Activated T-helper 9 cell treated with anti-CD3 and anti-CD28 coated beads, Interleukin-2, amount 50 U/mL, for 16 hours (primary cell): ENCODE results near the gene AGBL3.
A peak's percentile ranks its signal among the peaks of the same experiment; 100 is the strongest.

Experiments used
- DNase-seq: peaks from one replicate; pipeline ENCODE4 v3.0.0-alpha.2; 2020; ENCODE audit warnings: low read depth

Gene AGBL3

DNA sequence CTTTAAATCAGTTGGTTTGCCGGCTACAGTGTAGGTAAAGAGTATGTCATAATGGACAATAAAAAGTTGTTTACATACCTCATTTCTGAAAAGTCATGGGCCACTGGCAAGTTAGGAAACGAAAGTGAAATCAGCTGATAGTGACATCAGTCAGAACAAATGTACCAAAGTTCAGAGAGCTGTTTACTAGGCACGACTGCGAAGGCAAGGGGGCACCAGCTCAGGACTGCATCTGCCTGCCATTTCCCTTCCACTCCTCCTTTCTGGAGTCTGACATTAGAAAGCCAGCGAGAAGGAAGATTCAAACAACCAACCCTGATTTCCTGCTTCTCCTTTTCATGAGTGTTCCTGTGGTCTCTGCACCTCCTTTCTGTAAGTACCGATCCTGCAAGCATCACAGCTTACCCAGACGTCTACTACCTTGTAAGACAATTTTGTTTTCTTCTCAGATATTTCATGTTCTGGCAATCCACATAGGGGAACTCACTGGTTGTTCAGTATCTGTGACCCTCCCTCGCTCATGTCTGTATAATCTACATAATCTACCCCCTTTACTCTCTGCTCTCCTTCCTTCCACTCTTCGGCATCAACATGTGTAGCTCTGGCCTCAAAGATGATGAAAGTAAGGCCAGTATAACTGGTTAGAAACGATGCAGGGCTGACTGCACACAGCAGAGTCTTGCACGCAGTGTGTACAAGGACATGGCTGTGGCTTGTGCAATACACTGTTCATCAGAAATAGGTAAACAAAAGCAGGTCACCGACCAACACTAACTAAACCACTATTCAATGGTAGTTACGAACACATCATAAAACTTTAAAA lies 161.8 kb downstream of the AGBL3 start, which contains the start of gene TMEM140:
TMEM140 (plus strand) TSS at position 174 of the 823 bp plus-strand sequence. CDS start 16,370 bp downstream, outside the sequence.
- peak; percentile 37 for DNase-seq

DNA sequence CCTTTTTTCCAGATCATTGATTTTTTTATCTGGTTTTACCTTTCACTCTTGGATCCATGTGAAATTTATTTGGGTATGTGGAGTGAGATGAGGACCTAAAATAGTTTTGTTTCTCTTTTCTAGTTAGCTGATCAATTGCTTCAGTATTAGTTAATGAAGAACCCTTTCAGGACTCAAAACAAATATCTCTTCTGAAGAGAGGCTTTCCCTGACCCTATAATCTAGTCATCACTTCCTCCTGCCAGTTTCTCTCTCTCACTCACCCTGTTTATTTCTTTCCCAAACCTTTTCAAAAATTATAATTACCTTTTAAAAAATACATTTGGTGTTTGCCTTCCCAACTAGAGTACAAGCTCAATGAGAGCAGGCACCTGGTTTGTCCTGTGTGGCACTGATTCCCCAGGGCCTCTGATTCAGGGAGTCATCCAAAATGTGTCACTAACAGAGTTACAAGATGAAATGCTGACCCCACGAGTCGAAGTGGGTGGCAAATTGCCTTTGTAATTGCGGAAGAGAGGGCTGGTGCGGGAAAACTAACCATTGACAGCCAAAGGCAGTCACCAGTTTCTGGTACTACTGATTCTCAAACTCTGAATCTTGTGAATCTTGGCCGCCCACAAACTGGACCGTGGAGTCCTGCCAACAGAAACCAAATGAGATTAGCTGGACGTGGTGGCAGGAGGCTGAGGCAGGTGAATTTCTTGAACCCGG lies 163.9 kb downstream of the AGBL3 start:
- DNase-seq: no peak

DNA sequence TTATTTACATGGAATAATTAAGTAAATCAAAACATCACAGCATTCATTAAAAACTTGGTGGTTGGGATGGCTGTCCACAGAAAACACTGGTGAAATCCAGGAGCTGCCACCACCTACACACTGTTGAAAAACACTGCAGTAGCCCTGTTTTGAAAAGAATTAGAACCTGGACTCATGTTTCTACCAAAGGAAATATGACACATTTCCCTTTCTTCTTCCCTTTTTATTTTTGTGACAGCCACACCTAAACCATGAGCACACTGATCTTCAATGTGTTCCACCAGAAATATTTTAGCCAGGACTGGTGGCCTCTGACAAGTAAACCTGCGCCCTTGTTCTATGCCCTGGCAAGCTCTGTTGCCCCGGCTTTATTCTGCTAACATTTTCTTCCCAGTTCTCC lies 164.8 kb downstream of the AGBL3 start:
- DNase-seq: no peak

DNA sequence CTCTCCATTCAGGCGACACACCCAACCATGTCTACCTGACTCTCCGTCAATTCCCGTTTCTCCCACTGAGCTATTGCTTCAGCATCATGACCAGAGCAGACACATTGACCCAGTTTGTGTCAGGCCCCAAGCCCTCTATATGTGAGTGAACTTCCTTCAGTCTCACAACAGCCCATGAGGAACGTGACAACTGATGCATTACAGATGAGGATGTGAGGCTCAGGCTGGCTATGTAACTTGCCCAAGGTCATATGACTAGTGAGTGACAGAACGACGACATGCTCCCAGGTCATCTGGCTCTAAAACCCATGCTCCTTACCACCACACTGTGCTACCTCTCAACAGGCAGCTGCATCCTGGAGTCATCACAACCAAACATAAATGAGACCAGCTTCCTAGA lies 165.2 kb downstream of the AGBL3 start:
- DNase-seq: no peak

DNA sequence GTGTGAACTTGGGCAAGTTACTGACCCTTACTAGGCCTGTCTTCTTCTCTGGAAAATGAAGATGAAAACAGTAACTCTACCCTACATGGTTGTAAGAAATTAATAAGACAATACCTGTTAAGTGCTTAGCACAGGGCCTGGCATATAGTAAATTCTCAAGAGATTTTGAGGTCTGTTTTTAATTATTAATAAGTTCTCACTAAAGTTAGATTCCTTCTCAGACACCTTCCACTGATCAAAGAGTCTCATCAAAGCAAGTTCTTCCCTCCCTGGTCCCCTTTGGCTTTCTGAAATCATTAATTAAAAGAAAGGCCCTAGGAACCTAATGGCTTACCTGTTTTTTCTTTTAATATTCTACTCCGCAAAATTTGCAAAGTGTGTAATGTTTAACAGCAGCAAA lies 166.1 kb downstream of the AGBL3 start:
- no peak for DNase-seq

DNA sequence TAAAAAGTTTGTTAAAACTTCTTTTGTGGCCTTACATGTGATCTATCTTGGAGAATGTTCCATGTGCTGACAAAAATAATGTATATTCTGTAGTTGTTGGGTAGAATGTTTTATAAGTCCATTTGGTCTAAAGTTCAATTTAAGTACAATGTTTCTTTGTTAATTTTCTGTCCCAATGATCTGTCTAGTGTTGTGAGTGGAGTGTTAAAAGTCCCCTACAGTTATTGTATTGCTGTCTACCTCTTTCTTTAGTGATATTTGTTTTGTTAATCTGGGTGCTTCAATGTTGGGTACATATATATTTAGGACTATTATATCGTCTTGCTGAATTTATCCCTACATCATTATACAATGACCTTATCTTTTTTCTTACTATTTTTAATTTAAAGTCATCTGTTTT lies 168.4 kb downstream of the AGBL3 start:
- DNase-seq: no peak

DNA sequence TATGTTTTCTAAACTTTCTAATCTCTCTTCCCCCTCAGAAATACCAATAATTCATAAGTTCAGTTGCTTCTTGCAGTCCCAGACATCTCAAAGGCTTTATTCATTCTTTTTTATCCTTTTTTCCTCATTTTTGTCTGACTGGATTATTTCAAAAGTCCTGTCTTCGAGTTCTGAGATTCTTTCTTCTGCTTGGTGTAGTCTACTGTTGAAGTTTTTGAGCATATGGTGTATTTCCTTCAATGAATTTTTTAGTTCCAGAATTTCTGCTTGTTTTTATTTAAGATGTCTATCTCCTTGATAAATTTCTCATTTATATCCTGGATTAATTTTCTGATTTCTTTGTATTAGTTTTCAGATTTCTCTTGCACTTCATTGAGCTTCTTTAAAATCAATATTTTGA lies 170.0 kb downstream of the AGBL3 start:
- no peak for DNase-seq

DNA sequence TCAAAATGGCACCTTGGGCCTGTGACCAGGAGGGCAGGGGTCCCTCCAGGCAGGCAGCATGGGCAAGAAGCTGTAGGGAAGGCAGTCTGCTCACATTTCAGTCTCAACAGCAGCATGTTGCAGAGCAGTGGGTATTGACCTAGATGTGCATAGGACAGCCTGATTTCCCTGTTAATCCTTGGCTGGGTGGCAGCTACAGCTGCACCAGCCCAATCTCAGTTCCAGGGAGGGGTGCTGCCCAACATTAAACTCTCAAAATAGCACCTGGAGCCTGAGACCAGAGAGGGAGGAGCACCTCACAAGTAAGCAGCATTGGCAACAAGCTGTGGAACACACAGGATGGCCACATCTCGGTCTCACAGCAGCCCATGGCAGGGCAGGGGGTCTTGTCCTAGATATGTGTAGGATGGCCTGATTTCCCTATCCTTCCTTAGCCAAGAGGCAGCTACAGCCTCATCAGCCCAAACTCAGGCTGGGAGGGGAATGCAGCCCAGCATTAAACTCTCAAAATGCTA lies 171.9 kb downstream of the AGBL3 start:
- no peak for DNase-seq

DNA sequence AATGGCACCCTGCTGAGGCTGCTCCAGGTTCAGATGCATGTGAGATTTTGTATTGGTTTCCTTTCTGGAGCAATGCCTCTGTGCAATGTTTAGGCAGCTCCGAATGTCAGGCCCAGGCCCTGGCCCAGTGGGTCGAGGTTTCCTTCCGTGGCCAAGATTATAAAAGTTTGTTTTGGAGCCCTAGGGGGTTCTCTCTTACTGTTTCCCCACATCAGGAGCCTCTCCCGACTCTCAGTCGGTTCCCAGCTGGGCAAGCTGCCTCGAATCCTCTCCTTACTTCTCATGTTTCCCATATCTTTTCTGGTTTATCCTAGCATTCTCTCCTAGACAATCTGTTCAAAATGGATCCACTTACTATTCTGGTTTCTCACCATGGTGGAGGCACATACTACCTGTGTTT lies 172.6 kb downstream of the AGBL3 start:
- no peak for DNase-seq

DNA sequence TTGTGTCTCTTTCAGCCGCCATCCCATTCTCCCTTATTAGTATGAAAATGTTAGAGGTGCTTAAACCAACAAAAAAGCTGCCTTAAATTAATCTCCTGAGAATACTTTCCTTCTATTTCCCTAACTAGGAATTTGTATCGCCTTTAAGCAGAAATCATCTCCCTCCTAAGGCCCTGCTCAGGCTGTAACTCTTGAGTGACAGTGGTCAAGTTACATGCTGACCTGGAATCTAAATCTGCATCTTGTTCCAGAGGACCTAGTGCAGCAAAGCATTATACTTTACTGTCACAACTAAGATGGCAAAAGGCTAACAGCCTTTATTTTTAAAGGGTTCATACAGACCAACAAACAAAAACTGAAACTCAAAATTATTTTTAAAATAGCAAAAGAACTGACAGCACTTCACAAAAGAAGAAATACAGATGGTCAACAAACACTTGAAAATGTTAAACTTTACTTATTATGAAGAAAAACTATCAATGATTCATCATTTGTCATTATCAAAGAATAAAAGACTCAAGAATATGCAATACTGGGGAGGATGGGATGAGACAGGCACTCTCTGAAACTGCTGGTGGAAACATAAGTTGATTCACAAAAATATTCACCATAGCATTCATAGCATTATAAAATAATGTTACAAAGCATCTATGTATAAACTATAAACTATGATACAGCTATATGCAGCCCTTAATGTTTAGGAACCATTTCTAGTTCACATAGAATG lies 173.2 kb downstream of the AGBL3 start:
- DNase-seq: no peak

DNA sequence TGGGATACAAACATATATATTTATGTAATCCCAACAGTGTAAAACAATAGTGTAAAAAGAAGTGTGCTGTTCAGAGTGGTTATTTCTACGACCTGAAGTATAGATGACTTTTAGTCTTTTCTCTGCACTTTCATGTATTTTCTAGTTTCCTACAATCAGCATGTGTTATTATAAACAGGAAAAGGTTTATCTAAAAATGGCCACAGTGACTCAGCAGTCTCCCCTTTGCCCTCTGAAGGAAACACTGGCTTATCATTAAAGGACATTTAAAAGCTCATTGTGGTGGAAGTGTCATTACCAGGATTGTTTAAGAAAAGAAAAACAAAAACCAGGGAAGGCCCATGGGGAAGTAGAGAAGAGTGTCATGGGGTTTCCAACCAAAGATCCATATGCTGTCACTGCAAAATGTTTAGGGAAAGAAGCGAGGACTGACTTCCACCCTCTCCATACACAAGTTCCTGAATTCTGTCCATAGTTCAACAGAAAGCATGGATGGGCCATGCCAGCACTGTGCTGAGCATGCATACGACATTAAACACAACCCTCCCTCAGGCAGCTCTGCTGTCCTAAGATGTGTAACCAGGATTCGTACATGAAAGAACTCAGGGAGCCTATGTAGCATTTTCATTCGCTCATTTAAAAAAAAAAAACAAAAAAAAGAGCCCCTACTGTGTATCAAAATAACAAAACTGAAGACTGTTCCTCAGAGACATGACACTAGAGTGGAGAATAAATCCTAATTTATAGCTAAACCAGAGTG lies 174.0 kb downstream of the AGBL3 start:
- no peak for DNase-seq

DNA sequence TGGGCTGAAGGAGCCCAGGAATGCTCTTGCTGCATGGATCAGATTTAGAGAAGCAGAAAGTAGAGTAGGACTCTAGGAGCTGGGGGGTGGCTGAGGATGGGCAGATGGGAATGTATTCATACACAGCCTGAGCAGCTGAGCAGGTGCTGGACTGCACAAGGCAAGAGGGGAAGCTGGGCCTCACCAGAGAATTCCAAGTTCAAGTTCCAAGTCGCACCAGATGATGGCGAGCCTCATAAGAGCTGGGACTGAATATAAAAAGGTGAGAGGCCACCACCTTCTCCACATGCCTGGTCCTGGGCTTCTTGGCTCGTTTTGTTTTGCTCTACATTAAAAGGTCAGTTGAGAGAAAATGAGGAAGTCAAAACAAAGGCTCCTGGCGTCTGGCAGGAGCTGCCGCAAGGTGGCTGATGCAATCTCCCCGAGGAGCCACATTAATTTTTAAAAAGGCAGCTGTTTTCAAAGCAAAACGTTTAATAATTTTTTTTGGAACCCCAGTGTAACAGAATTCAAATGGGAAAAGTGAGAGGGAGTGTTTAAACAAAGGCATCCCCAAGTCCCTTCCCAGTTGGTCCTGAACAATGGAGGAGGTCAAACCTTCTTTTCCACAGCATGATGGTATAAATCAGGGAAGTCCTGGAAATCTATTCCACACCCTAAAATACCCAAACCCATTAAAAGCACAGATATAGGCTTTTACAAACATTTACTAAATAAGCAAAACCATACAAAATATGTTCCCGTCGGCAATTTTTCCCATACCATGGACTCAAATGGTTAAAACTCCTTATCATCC lies 174.7 kb downstream of the AGBL3 start:
- DNase-seq: no peak

DNA sequence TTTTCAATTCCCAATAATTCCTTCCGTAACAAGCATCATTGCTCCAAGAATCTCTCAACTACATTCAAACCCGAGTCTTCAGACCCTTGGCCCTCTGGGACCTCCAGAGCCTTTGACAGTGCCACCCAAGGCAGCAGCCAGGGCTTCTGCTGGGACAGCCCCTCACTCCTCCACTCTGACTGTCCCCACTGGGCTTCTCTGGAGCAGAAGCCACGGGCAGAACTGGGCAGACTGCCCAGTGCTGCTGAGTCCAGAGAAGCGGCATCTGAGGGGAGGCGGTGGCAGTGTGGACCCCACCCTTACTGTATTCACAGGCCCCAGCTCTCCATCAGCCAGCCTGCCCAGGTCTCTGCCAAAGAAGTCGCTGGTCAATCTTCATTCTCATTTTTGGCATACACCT lies 175.4 kb downstream of the AGBL3 start:
- DNase-seq: no peak

DNA sequence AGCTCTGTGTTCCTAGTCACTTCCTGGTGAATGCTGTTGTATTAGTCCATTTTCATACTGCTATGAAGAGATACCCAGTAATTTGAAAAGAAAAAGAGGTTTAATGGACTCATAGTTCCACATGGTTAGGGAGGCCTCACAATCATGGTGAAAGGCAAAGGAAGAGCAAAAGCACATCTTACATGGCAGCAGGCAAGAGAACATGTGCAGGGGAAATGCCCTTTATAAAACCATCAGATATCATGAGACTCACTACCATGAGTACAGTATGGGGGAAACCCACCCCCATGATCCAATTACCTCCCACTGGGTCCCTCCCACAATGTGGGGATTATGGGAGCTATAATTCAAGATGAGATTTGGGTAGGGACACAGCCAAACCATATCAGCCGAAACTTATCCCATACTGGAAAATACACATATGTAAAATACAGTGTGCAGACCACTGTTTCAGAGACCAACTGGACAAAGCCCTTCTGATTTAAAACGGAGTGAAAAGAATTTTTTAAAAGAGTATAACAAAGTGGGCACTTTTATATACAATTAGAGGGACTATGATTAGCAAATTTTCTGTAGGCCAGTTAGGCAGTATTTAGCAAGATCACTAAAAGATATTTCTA lies 176.2 kb downstream of the AGBL3 start:
- DNase-seq: no peak

DNA sequence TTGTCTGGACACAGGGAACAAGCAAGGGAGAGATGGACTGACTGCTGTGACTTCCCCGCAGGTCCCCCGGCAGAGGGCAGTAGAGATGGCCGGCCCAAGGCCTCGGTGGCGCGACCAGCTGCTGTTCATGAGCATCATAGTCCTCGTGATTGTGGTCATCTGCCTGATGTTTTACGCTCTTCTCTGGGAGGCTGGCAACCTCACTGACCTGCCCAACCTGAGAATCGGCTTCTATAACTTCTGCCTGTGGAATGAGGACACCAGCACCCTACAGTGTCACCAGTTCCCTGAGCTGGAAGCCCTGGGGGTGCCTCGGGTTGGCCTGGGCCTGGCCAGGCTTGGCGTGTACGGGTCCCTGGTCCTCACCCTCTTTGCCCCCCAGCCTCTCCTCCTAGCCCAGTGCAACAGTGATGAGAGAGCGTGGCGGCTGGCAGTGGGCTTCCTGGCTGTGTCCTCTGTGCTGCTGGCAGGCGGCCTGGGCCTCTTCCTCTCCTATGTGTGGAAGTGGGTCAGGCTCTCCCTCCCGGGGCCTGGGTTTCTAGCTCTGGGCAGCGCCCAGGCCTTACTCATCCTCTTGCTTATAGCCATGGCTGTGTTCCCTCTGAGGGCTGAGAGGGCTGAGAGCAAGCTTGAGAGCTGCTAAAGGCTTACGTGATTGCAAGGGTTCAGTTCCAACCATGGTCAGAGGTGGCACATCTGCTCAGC lies 178.2 kb downstream of the AGBL3 start:
- DNase-seq: no peak

DNA sequence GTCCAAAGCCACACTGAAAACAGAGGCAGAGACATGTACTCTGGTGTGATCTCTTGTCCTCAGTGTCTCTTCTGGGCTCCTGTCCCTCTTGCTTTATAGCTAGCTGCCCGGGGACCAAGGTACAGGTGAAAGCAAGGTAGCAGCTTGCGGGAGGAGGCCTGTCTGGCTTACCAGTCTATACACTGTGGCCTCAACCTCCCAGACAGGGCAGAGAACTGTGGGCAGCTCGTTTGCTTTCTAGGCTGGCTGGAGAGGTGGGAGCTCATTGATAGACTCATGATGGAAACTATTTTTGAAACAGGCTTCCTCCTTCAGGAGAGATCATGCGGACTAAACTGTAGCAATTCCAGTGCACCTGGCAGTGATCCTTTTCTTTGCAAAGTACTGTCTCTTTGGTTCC lies 179.6 kb downstream of the AGBL3 start:
- DNase-seq: no peak

DNA sequence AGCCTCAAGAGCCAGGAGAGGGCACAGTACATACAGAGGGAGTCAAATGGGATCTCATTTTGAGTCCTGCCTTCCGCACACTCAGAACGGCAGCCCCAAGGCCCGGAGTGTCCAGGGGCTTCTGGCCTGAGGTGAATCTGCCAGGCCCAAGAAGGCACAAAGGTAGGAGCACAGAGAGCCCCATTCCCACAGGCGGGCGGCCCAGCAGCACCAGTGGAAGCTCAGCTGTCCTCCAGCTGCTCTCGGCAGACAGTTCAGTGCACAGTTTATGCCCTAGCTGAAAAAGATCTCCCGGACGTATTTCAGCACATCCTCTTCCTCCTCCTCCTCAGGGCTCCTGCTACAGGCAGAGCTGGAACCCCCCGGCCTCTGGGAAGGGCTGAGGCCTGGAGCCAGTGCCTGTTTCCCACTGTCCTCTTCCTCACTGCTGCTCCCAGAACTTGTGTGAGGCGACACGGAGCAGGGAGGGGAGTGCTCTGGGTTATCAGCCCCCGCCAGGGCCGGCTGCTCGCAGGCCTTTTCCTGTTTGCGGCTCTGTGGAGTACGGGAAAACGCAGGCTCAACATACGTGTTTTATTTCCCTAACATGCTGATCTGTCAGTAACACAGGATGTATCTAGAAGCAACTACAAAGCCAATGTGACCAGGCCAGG lies 180.2 kb downstream of the AGBL3 start:
- DNase-seq: no peak

DNA sequence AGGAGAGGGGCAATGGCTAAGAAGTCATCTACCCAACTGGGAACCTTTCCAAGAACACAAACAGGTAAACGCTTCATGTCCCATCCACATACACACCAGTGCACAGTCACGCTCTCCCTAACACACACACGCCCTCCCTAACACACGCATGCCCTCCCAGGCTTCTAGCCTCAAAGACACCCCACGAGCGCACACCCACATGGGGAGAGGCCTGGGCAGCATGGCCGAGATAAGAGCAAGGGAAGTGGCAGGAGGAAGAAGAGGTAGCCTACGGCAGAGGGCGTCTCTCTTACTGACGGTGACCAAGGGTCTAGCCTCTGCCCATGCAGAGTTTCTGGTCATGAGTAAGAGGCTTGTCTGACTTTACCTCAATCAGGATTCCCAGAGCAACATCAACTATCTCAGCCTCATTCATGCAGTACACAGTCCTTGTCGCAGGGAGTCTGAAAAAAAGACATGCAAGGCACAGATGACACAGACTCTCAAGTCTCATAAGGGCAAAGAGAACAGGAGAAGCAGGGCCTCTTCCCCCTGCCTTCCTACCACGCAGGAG lies 181.1 kb downstream of the AGBL3 start:
- no peak for DNase-seq

DNA sequence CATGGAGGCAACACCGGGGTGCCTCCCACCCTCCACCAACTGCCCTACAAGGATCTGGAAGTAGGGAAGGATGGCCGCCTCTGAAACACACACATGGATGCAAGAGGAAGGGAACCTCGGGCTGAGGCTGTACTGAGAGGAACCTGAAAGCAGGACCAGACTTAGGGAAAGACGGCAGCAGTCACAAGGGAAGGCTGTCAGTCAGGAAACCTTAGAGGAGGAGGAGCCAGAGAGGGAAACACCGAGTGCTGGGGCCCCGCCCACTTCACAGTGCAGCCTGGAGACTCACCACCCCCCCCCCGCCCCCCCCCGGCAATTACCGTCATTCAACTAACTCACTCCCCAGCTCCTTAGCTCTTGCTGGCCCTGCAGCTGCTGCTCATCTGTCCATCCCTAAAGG lies 181.7 kb downstream of the AGBL3 start:
- DNase-seq: no peak
